HG03457 (cell line): Measurements from ENCODE around the gene MPG.

Source experiments
- ATAC-seq: cut with Tn5 transposase; IDR thresholded peaks from one replicate; pipeline ENCODE4 v1.9.1; 2021; ENCODE audit warnings: moderate number of reproducible peaks; ENCODE audit not compliant: unreplicated experiment

The MPG gene

DNA sequence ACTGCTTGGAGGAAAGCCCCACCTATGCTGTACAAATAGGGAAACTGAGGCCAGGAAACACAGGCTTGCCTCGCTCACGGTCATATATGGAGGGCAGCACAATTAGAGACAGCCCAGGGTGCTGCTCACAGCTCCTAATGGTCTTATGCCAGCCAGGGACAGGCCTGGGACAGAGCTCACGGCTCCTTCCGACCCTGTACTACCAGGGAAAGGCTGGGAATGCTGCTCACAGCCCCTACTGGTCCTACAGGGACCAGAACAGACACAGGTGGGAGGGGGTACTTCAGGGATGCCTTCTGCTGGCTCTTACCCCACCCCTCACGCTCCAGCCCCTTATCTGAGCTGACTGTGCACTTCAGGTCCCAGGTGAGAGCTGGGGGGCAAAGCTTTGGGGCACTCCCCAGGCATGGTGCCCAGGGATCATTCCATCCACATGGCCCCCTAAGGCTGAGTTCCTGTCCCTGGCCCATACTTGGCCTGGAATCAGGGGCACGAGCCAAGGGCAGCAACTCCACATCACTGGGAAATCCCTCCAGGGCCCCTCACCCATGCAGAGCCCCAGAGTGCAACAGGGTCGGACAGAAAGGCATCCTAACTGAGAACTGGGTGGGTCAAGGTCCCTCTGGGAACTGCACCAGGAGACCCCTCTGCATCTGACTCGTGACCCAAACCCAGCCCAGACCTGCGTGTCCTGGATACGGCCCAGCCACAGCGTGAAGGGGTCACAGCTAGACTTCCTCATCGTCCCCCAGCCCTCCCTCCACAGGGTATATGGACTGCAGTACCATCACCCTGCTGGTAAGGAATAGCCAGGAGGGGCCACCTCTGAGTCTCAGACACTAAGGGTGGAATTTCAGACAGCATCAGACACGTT, 11.5 kb upstream of the MPG start:
- no peak for ATAC-seq

DNA sequence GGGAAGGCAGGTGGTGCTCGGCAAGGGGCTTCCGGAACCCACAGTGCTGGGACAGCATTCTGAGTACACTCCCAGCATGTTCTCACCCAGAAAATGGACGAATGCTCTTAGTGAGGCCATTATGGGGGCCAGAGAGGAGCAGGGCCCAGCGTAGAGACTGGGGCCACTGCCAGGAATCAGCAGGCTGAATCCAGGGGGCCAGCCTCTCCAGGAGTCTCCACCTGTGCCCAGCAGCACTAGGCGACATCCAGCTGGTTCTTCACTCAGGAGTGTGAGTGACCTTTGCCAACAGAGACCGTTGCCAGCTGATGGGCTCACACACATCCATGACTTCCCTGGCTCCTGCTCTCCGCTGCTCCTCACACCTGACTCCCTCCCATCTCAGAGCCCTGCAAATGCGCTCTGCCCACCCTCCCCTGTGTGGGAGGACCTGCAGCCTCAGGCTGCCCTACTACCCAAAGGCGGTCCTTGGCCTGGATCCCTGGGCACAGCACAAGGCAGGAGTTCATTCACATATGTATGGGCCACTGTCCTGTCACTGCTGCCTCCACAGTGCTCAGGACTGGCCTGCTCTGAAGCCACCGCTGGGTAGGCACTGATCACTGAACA, 10.7 kb upstream of the MPG start:
- ATAC-seq: no peak

DNA sequence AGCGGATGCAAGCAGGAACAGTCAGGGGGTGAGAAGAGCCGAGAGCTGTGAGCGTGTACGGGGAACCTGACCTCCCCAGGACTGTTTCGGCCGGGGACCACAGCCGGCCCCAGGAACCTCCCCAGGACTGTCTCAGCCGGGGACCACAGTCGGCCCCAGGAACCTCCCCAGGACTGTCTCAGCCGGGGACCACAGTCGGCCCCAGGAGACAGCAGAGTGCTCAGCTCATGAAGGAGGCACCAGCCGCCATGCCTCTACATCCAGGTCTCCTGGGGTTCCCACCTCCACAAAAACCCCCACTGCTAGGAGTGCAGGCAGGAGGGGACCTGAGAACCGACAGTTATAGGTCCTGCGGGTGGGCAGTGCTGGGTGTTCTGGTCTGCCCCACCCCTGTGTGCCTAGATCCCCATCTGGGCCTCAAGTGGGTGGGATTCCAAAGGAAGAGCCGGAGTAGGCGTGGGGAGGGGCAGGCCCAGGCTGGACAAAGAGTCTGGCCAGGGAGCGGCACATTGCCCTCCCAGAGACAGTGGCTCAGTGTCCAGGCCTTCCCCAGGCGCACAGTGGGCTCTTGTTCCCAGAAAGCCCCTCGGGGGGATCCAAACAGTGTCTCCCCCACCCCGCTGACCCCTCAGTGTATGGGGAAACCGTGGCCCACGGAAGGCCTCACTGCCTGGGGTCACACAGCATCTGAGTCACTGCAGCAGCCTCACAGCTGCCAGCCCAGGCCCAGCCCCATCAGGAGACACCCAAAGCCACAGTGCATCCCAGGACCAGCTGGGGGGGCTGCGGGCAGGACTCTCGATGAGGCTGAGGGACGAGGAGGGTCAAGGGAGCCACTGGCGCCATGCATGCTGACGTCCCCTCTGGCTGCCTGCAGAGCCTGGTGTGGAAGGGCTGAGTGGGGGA, 9.9 kb upstream of the MPG start:
- ATAC-seq: no peak

DNA sequence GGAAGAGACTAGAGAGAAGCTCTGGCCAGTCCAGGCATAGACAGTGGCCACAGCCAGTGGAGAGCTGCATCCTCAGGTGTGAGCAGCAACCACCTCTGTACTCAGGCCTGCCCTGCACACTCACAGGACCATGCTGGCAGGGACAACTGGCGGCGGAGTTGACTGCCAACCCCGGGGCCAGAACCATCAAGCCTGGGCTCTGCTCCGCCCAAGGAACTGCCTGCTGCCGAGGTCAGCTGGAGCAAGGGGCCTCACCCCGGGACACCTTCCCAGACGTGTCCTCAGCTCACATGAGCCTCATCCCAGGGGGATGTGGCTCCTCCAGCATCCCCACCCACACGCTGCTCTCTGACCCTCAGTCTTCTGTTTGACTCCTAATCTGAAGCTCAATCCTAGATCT, 8.8 kb upstream of the MPG start:
- ATAC-seq: no peak

DNA sequence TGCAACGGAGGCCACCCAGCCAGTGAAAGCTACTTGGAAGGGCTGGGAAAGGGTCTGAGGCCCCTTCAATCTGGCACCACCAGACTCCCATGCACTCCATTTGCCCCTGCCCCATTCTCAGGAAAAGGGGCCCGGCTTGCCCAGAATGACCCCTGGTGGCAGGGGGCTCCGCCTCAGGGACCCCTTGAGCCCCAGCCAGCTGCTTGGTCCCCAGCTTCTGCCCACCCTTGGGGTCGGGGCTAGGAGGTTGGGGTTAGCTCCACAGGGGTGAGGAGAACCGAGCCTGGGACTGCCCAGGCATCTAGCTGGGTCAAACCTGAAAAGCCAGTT, 6.8 kb upstream of the MPG start:
- ATAC-seq: no peak

DNA sequence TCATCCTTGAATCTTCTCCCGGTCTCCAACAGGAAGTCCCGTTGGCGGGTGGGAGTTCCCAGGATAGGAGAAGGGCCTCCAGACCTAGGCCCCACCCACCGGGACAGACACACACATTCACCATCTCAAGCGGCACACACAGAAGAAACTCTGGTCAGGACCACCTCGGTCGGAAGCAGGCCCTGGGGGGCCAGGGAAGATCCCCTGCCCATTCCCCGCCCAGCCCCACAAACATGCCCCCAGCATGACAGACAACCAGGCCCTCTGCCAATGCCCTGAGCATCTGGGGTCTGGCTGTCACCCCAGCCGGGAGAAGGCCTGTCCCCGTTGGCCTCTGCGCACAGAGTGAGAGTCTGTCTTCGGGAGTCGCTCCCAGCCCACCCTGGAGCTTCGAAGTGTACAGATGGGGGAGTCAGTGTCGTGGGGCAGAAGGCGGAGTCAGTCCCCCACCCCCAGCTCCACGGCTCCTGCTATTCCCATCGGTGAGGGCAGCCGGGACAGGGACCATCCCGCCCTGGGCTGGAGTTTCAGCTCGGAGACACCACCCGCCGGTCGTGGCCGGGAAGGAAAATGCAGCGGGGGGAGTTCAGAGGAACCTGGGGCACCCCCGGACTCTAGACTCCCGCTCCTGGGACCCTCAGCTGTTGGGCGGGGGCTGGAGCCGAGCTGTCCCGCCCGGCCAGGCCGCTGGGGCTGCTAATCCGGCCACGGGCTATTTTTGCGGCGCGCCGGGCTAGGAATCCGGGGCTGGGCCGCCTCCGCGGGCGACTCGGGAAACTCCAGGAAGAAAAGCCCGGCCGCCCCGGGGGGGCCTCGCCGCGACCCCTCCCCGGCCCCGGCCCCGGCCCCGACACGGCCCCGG, 6.3 kb upstream of the MPG start:
- ATAC-seq: no peak

DNA sequence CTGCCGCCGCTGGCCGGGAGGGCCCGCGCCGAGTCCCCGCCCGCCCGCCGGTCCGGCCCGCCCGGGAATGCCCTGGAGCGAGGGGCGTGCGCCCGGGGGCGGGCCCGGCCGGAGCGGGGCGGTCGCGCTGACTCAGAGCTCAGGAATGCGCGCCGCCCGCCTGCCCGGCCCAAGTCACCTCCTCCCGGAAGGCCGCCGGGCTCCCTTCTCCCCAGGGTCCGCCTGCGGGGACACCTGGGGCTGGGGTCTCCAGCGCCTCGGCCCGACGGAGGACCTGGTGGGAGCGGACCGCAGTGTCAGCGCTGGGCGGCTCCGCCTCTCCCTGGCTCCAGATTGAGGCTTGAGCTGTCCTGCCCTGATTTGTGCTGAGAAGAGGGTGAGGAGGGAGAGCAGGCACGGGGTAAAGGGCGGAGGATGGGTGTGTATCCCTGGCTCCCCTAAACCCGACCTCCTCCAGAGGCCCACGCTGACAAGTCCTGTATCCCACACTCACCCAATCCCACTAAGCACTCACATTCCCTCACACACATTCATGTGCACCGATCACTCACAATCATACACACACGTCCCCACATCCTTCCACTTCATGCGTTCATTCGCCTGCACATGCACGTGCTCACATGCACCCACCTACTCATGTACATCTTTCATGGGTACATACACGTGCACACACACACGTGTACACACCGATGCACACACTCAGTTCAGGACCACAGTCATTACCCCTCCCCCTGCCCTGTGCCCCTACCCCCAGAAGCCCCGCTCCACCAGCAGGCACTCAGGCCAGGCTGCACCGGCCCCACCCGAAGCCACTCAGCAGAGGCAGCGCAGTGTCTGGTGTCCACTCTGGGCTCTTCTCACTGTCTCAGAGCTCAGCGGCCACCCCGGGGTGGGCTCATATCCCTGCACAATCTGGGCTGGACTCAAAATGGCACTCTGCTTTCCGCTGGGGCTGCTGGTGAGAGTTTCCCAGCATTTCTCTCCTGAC, 5.2 kb upstream of the MPG start, which contains the start of gene RHBDF1:
Gene RHBDF1, minus strand, starts transcription at position 71 of the 988 bp plus-strand sequence. CDS start 7,616 bp downstream, outside the sequence.
- ATAC-seq: no peak

DNA sequence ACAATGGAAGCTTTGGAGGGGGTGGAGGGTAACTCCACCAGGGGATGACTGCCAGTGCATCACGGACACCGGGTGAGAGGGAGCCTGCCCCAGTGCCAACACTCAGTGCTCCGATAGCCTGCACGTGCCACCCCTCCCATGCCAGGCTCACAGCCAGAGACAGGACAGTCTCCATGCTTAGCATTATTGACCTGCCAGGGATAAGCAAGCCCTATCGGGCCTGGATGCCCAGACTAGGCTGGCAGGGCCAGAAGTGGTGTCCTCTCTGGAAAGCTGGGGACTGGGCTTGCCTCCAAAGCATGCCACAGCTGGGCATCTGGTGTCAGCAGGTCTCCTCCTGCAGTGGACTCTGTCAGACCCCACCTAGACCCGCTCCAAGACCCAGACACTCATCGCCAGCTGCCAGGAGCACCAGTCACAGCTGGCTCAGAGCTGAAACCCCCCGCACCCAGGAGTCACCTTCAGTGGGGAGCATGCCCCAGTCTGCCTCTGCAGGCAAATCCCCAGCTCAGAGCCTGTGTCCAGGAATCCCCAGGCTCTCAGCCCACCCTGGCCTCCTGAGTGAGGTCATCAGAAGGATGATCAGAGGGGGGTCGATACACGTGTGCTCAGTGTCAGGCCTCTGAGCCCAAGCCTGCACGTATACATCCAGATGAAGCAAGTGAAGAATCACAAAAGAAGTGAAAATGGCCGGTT, 3.8 kb upstream of the MPG start:
- no peak for ATAC-seq

DNA sequence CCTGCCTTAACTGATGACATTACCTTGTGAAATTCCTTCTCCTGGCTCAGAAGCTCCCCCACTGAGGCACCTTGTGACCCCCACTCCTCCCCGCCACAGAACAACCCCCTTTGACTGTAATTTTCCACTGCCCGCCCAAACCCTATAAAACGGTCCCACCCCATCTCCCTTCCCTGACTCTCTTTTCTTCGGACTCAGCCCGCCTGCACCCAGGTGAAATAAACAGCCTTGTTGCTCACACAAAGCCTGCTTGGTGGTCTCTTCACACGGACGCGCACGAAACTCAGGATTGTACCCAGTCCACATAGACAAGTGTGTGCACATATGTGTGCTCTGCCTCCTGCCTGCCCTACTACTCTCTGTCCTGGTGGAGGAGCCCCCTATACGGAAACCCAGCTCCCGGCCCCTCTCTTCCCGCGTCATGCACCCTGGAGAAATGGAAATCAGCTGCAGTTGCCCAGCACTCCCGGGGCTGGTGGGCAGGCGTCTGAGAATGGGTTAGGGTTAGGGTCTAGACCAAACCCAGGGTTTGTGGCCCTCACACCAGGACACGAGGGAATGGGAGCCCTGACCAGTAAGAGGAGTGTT, 3.2 kb upstream of the MPG start:
- ATAC-seq: no peak

DNA sequence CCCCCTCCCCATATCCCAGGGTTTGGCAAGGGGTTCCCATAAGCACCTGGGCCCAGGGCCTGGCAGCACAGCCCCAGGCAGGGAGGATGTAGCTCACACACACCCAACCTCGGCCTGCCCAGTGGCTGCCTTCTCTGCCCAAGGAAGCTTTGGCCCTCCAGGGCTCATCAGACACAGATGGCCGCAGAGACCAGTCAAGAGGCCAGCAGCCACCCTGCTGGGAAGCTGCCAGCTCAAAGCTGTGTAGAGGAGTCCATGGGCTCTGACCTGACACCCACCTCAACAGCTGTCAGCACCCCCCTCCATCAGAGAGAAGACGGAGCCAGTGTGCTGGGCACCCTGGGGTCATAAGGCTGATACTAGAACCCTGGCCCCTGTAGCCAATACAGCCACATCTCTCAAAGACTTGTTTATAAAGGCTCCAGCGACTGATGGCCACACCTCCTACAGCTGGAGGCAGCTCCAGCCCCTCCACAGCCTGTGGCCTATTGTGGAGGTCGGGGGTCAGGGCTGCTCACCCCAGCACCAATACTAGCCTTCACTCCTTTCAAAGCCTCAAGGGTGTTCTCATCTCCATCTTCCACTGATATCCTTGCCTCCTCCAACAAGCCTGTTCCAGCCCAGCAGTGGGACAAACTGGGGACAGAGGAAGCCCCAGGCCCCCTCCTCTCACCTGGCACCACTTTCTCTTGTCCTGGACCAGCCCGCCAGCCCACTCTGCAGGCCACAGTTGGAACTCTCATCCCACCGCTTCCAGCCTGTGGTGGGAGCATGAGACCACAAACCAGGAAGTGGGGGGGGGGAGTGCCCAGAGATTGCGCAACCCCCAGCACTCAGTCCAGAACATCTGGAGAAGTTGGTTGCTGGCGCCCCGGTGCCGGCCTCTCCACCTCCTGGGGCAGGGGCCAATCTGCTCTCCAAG, 2.2 kb upstream of the MPG start:
- no peak for ATAC-seq

DNA sequence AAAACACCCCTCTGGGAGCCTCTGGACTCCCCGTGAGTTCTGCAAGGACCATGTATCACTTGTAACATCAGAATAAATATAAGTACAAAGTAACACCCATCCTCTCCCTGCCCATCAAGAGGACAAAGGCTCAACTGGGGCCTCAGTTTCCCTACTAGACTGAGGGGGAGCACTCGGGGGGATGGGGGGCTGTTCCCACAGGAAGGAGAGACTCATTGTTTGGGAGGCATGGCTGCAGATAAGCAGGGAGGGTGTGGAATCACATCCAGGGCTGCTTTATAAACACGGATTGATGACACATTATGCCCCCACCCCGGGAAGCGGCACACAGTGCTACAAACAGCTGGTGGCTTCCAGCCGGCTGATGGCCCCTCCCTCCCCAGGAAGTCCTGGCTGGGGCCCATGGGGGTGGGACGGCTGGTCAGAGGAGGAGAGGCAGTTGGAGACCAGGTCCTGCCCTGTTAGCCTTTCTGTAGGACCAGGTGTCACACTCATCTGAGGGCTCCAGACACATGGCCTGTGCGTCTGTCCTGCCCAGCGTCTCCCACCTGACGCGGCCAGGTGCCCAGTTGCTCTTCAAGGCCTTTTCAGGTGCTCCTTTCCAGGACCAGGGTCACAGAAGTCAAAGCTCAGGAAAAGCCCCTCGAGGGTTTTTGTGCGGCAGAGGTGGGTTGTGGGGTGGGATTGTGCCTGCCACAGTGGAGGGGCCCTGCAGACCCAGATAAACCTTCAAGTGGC, 1.3 kb upstream of the MPG start:
- ATAC-seq: no peak

DNA sequence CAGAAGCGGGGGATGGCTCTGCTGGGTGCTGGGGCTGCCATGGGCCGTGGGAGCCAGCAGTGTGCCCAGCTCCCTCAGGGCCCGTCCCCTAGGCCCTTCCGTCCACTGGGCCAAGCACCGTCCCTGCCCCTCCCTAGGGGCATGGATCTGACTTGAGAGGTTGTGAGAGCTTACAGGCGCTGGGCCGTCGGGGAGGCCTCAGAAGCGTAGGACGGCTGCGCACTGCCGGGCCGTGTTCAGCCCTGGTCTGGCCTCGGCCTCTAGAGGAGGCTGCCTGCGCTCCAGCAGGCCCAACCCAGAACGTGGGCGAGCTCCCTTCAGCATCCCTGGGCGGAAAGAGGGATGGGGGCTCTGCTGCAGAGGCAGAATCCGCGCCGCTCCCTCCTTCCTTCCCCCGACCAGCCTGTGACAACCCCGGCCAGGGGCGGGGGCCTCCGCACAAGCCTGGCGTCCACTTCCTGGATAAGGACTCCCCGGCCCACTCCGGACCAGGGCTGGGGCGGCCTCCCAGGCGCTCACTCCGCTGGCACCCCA, 685 bp upstream of the MPG start:
- peak; percentile 15 for ATAC-seq

DNA sequence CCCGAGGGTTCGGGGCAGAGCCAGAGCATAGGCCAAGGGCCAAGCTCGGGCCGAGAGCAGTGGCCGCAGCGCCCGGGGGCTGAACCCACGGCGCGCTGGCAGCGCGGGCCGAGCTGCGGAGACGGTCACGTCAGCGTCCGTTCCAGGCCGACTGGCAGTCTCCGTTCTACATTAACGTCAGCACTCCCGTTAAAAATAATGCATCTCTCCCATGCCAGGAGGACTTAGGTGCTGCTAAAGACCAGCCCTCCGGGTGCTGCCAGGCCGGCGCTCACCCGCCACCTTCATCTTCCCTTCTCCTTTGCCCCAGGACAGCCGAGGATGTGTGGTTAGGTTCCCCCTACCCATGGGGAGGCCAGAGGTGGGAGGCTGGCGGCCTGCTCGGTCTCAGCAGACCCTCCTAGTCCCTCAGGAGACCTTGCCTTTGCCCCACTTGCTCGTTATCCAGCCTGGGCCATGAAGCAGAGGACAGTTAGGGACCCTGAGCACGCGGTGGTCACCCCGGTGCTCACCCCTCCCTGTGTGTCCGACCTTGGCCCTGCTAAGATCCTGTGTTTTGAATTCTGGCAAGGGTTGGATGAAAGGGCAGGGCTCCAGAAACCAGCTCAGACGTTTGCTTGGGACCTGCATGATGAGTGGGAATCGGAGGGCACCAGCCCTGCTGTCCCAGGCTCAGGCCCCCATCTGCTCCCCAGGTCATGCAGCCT, 572 bp downstream of the MPG start:
- ATAC-seq: no peak

DNA sequence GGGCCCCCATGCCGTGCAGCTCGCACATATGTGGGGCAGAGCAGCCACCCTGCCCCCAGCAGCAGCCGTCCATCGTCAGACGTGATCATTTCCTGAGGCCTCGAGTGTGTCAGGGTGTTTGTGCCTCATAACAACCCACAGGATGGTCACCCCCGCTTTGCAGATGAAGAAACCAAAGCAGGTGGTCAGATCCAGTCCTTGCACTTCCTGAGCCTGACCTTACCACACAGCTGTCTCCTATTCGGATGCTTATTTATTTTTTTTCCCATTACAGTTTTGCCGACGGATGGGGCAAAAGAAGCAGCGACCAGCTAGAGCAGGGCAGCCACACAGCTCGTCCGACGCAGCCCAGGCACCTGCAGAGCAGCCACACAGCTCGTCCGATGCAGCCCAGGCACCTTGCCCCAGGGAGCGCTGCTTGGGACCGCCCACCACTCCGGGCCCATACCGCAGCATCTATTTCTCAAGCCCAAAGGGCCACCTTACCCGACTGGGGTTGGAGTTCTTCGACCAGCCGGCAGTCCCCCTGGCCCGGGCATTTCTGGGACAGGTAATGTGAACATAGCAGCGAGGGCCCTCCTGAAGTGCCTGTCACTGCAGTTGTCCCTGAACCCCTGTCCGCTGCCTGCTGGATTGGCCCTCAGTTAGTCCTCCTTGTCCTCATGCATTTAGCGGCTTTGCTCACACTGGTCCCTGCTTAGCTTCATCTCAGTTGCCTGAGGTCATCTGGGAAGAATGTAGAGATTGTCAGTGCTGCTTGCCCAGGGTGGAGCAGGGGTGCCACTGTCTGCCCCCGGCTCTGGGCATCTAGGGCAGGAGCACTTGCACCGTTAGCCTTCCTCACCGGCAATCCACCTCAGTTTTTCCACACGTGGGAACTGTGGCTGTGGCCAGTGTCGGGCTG, 1.4 kb downstream of the MPG start:
- no peak for ATAC-seq

DNA sequence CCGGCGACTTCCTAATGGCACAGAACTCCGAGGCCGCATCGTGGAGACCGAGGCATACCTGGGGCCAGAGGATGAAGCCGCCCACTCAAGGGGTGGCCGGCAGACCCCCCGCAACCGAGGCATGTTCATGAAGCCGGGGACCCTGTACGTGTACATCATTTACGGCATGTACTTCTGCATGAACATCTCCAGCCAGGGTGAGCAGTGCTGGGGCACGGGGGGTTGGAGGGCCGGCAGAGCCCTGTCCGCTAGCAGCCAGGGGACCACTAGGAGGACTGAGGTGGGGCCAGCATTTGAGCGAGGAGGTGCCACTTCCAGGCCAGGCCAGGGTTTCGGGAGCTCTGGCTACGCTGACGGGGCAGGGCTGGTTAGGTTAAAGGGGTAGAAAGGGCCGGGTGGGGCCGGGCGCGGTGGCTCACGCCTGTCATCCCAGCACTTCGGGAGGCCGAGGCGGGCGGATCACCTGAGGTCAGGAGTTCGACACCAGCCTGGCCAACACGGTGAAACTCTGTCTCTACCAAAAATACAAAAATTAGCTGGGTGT, 5.1 kb downstream of the MPG start:
- no peak for ATAC-seq
